Right hindlimb (tissue), 1 donor: ENCODE results near the gene NAALADL2.

Experiments used
- DNase-seq: peaks from one replicate; pipeline ENCODE4 v3.0.0-alpha.2; 2018

Gene NAALADL2

DNA sequence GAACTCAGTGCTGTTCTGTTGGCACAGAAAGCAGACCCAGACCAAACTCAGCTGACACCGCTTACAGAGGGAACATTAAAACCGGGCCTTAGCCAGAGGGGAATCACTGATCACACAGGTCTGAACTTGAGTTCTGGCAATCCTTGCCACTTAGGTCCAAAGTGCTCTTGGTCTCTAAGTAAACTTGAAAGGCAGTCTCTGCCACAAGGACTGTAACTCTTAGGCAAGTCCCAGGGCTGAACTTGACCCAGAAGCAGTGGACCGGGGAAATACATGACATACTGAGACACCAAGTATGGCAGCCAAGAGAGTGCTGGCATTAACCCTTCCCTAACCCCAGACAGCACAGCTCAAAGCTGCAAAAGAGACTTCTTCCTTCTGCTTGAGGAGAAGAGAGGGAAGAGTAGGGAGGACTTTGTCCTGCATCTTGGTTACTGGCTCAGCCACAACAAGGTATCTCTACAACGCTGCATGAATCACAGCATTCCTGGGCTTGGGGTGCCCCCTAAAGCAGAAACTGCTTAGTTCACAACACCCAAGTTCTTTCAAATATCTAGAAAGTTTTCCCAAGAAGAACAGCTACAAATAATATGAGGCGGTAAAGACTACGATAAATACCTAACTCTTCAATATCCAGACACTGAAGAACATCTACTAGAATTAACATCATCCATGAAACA, 32.5 kb downstream of the NAALADL2 start:
- DNase-seq: no peak

DNA sequence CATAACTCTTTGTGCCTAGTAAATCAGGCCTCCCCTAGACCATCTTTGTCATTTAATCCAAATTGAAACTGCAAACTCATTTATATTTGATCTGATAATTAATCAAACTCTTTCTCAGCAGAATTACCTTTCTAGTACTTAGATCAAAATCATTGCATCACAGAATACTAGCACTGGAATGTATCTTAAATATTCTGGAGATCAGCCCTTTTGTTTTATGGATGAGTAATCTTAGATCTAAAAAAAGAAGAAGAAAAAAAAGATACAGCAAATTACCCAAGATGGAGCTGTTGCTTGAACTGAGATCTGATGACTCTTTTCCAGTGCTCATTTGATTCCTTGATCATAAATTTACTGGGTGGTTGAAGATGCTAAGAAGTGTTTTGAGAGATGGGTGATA, 47.9 kb downstream of the NAALADL2 start:
- no peak for DNase-seq

DNA sequence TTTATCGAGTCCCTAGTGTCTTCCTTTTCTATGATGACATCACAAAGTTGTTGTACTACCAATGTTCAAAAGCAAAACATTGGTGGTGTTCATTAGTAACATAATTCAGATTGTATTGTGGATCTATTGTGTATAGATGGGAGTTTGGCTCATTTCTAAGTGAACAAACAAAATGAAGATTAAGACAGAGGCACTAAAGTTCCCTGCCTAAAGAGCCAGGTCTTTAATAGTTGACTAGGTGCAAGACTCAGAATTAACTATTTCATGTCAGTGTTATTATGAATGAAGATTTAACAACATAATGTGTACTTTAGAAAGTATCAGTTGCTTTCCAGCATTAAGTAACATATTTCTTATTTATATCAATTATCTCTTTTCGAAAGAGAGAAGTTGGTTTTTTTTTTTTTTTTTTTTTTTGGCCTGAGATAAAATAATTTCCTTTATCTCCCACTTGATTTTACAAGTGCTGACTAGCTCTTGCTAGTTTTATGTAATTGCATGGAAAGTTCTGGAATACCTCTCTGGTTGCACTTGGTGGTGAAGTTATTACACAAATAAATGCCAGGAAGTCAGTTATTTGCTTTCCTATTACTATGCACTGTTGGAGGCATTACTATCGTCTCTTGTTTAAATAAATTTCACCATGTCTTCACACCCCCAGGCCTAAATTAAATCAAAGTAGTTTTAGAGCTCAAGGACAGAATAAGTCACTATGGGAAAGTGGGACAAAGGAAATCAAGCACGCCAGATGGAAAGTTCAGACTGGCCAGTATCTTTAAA, 48.7 kb downstream of the NAALADL2 start:
- DNase-seq: no peak

DNA sequence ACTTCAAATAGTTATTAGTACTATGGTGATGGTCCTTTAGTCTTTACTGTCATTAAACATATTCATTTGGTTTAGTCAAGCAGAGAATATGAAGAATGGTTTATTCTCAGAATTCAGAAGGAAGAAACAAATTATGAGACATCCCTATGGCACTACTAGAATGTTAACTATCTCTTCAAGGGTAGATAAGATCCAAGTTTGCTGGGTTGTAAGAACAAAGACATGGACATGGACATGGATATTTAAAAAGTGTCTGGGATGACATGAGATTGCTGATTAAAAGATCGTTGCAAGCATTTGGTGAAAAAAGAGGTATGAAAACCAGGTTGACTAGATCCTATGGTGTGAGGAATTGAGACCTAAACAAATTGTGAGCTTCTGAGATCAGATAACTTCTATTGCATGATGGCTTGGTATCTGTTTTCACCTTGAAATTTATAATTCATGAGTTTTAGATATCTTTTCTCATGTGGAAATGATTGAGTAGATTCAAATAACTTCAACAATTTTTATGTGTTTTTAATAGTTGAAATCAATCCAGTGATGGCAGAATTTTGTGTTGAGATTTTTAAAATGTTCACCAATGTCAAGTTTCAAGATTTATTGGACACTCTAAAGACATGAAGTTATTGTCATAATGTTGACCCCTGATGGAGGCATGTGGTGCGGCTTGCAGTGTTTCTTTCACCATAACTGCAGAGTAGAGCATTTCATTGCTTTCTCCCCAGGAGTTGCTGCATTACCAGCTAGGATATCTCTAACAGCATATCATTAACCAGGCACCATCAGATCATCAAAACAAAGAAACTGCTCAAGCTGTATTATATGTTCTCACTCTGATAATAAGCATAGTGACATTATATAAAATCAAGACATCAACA, 72.6 kb downstream of the NAALADL2 start:
- DNase-seq: no peak

DNA sequence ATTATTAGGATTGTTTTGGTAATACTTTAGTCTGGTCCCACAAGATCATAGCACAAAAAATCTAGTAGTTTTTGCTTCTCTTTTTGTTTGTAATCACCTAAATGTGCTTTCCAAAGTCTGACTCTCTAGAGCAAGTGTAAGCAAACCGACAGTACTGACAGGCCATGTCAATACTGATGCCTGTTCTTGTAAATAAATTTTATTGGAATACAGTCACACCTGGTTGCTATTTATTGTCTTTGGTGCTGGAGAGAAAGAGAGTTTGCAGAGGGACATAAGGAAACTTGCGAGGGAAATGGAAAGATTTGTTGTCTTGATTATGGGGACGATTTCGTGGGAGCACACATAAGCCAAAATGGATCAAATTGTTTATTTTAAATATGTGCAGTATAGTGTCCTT, 77.5 kb downstream of the NAALADL2 start:
- no peak for DNase-seq

DNA sequence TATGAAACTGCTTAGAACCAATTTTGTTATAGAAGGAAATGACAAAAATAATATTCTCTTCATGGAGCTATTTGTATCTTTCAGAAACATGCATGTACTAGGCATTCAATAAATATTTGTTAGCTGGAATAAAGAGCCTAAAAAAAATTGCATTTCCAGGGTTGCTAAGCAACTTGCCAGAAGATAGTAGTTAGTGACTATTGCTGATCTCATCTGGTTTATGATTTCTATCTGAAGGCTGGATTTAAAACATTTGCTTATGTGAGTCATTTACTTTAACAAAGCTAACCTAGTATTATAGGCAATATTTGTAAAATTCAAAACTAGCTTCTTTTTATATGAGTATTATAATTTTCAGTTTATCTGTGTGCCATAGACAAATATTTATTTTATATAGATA, 78.3 kb downstream of the NAALADL2 start:
- DNase-seq: no peak

DNA sequence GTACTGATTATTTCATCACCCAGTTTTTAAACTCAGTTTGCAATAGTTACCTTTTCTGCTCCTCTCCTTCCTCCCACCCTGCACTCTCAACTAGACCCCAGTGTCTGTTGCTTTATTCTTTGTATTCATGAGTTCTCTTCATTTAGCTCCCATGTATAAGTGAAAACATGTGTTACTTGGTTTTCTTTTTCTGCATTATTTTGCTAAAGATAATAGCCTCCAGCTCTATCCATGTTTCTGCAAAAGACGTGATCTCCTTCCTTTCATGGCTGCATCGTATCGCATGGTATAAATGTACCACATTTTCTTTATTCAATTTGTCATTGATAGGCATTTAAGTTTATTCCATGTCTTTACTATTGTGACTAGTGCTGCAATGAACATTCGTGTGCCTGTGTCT, 79.0 kb downstream of the NAALADL2 start:
- DNase-seq: no peak

DNA sequence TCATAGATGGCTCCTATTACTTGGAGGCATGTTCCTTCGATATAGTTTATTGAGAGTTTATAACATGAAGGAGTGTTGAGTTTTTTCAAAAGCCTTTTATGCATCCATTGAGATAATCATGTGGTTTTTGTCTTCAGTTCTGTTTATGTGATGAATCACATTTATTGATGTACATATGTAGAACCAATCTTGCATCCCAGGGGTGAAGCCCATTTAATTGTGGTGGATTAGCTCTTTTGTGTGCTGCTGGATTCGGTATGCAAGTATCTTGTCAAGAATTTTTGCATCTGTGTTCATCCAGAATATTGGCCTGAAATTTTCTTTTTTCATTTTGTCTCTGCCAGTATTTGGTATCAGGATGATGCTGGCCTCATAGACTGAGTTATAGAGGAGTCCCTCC, 81.0 kb downstream of the NAALADL2 start:
- DNase-seq: no peak

DNA sequence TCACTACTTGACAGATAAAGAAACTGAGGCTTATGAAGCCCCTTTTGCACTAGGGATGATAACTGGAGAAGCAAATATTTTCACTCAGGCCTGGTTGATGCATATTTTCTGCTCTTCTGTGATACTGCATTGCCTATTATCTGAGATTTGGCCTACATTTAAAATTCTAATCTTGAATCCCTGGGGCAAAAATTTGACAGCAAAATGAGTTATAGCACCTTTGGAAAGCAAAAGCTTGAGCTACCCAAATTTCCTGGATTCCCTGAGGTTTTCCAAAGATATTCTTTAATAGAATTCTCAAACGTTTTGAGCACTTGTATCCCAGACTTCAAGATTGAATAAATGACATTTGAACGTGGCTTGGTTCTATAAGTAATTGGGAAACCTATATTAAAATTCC, 86.1 kb downstream of the NAALADL2 start:
- DNase-seq: no peak

DNA sequence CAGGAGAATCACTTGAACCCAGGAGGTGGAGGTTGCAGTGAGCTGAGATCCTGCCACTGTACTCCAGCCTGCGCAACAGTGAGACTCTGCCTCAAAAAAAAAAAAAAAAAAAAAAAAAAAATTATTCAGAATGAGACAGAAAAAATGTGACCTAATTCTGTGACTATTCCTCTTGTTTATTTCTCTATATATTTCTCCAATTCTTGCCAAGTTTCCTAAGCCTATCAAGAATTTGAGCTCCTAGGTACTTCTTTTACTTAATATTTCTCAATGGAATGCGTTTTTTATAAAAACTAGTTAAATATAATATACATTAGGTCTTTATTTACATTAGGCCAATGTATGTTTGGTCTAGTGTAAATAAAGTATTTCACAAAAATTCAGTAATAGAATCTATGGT, 86.8 kb downstream of the NAALADL2 start:
- no peak for DNase-seq

DNA sequence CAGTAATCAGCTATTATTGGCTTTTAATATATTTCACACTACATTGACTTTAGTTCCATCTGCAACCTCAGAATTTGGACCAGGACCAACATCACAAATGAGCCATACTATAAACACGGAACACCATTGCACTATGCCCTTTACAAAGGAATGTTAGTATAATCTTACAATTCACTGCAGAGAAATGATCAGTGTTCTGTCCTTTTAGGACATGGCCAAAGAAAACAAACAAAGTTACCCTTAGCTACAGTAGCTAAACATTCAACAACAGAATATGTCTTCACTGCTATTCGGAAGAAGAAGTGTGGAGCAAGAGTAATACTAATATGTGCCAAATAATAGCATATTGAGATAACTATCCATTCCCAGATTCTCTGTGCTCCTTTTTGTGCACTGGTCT, 90.4 kb downstream of the NAALADL2 start:
- DNase-seq: no peak

DNA sequence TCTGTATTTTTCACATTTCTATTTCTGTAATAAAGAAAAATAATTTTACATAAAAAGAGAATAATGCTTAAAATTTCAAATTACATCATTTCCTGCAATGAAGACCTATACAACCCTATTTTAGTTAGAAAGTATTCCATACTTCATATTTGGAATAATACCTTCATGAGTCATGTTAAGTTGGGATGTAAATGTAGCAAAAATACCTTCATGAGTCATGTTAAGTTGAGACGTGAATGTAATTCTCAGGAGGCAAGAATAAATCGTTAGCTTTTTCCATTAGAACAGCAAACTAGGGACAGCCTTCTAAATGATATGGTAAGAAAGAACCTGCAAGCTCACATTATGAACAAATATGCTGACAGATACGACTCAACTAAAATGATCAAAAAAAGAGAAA, 91.9 kb downstream of the NAALADL2 start:
- no peak for DNase-seq

DNA sequence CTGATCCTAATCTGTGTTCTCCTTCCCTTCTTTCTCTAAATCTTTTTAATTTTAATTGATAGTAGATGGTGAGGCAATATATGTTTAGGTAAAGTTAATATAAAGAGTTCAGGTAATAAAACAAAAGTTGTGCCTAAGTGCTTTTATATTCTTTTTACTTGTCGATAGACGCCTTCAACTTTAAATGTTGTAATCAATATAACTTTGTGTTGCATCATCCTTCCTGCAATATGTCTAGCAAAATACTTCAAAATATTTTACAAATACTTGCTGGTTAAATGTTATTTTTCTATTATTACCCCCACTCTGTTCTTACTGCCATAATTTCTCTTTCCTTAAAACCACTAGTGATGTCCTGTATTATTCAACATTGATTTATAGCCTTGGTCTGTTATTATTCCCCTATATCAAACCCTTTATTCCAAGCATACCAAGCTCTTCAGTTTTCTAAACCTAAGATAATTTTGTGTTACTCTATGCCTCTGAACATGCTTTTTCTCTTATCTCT, 92.4 kb downstream of the NAALADL2 start:
- no peak for DNase-seq

DNA sequence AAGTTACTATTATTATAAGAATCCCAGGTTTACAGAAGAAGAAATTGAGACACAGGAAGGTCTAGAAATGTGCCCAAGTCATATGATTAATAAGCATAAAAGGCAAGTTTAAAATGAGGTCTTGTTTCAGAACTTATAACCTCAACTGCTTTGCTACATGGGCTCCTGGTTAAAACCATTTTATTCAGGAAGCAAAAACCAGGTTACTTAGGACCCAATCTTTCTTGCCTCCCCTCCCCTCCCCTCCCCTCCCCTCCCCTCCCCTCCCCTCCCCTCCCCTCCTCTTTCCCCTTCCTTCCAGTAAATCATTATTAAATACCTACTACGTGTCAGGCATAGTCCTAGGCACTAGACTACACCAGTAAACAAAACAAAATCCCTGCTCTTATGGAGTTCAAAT, 93.9 kb downstream of the NAALADL2 start:
- DNase-seq: no peak

DNA sequence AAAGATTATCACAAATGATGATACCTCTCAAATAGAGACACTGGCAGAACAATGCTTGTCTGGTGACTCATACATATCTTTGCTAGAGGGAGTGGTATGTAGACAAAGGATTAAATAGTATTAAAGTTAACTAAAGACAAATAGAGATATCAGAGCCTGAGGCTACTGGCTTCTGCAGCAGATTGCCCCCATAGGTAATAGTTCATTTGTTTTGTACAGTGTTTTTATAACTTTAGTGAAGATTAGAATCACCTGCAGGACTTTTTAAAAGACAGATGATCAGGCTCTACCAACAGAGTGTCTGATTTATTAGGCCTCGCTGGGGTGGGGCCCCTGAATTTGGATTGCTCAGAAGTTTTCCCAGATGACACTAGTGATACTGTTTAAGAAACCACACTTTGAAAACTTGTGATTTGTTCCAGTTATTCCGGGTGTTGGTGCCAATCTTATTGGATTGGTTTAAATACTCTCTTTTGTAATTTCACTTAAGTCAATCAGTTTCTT, 96.4 kb downstream of the NAALADL2 start:
- no peak for DNase-seq

DNA sequence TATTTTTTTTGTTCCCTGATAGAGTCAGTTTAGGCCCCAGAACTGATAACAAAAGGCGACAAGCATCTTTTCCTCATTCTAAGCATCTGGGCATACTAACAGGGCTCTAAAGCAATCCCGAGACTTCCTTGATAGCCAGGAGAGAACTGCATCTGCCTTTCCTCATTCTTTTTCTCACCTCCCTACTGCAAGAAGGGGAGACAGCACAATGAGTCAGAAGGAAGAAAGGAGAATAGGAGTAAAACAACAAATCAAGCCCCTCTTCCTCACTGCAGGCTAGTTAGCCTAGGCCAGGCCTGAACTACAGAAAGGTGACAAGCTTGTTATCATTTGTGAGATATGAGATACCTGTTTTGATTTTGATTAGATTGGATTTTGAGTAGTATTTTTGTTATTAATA, 97.9 kb downstream of the NAALADL2 start:
- DNase-seq: no peak

DNA sequence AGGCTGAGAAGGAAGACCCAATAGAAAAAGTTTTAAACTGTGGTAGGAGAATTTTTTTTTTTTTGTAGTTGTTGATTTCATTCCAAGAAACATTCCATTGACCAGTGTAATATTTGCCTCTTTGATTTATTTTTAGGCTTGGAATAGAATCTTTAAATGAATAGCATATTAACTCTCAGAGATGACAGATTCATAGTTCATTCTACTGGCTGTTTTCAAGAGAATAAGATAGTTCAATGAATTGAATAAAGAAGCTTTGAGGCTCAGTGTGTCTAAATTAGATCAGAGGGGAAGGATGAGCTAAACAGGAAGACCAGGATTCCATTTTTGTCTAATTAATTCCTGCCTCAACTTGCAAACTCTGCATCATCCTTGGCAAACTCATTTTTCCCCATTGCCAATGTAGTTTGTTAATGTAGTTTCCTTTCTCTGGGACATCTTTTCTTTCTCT, 98.4 kb downstream of the NAALADL2 start:
- DNase-seq: no peak

DNA sequence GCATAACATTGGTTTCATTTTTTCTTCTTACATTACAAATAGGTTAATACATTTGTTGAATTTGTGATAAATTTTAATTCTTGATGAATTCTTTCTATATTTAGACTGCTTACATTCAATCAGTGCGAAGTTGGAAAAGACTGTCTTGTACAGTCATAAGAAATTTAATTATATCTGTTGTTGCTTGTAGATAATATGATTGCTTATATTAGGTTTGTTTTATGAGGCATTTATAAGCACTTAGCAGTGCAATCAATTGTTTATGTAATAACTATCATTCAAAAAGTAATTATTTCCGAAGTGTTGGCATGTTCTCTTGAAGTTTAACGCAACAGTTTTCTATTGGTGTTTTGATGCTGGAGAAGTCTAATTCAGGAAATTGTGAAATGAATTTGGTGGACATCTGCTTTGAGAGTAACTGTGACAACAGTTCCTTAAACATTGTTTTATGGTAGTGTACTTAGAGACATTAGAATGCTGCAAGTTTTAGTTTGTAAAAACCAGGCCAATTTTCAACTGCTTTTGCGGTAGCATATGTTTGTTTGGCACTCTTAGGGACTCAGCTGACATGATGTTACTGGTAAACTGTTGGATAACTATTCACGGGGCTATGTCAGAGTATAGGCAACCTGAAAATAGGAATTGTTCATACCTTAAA, 99.7 kb downstream of the NAALADL2 start:
- no peak for DNase-seq

DNA sequence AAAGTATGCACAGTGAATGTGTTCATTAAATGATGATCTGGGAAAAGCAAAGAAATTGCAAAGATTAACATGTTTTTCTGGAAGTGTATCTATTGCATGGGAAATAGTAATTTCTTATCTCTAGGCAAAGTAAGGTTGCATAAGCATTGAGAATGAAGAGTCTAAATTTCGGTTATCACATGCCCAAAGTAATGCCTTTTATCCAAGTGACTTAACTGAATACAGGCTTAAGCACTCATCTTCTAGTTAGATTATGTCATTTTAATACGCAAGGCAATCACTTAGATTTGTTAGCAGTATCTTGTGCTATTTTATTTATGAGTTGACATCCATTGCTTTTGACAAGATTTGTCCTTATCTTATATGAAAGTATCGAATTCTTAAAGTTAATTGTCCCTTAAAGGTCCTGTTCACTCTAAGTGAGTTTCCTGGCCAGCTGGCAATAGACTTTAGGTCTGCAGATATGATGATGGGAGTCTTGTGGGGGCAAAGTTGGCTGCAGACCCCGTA, 100.5 kb downstream of the NAALADL2 start:
- DNase-seq: no peak

DNA sequence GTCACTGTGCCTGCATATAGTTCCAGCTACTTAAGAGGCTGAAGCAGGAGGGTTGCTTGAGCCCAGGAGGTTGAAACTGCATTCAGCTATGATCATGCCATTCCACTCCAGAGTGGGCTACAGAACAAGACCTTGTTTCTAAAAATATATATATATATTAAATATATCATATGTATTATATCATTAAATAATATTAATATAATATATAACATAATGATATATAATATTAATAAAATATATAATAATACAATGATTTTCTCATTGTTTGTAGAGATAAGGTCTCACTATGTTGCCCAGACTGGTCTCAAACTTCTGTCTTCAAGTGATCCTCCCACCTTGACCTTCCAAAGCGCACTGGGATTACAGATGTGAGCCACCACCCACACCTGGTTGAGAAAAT, 101.8 kb downstream of the NAALADL2 start:
- no peak for DNase-seq

DNA sequence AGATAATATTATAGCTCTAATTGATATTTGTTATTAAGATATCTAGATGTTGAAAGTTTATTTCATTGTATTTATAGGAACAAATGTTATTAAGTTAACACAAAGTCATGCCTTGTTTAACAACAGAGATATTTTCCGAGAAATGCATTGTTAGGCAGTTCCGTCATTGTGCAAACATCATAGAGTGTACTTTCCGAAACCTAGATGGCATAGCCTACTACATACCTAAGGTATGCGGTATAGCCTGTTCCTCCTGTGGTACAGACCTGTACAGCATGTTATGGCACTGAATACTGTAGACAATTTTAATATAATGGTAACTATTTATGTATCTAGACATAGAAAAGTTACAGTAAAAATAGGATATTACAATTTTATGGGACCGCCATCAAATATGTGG, 114.3 kb downstream of the NAALADL2 start:
- DNase-seq: no peak

DNA sequence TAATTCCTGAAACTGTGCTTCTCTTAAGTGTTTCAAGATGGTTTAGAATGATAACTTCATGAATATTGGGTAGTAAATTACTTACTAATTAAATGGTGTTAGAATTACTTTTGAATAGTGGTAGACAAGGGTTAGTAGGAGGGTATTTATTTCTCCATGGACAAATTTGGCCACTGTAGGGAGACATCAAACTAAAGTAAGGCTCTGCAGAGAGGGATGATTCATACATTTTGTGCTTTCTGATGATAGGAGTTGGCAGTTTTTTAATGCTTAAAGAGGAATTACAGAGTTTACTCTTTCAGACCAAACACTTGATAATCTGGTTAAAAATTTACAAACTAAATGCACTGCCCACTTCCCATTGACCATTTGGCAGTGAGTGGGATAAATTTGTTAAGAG, 127.6 kb downstream of the NAALADL2 start:
- DNase-seq: no peak
